SK-N-MC (cell line): ENCODE measurements around the gene E2F1.

Source experiments
- EZH2 ChIP-seq: fragments of 200-600 bp; sonication (generic); IDR thresholded peaks from one replicate; pipeline ENCODE4 v1.6.1; 2017; ENCODE audit warnings: antibody characterized with exemption
- FOXP2 ChIP-seq: optimal IDR thresholded peaks from 2 replicates; pipeline ENCODE3; 2011; ENCODE audit warnings: mild to moderate bottlenecking, moderate library complexity; ENCODE audit not compliant: insufficient read depth; ENCODE audit errors: extremely low read length, control extremely low read depth
- POLR2AphosphoS5 ChIP-seq: IDR thresholded peaks from 2 replicates; pipeline ENCODE4 v1.6.1; 2012; ENCODE audit warnings: mild to moderate bottlenecking, low read depth, low read length, borderline replicate concordance

DNA sequence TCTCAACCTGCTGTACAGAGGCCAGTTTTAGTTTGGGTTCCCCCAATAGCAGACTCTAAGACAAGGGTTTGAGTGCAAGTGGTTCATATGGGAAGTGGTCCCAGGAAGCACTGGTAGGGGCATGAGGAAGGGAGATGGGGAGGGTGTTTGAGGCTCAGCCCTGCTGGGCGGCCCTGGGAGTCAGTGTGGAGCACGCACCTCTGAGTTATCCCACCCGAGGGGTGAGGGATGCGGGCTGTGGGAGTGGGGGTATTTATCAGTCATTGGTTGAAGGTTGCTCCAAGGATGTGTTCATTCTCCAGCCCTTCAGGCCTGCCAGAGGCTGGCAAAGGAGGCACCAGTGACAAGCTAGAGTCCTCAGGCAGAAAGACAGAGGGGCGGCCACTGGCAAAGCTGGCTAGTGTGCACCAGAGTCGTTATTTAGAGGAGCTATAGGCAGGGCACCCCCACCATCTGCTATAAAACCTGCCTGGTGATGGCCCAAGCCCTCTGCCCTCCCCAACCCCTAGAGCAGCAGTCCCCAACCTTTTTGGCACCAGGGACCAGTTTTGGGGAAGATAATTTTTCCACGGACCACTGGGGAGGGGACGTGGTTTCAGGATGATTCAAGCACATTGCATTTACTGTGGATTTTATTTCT, 17.4 kb upstream of the E2F1 start:
- TF ChIP-seq EZH2 (no peak), POLR2AphosphoS5 (no peak), FOXP2 (no peak)
